ENCODE measurements around the gene TMTC3. TPM values are rescaled to one million over a fixed set of nuclear protein-coding genes. Genes with fewer than 3 reads are reported as not detected.

The TMTC3 gene
- polyA plus RNA-seq: 17.7 TPM
- long read RNA-seq, donor 1, full-length matches to known transcripts: 2 of 2 reads
- long read RNA-seq, donor 1, partial matches to known transcripts: 0 of 2 reads
- long read RNA-seq, donor 1, other reads (novel, unspliced or antisense): 0 of 2 reads
- long read RNA-seq, donor 2, full-length matches to known transcripts: 3 of 3 reads
- long read RNA-seq, donor 2, partial matches to known transcripts: 0 of 3 reads
- long read RNA-seq, donor 2, other reads (novel, unspliced or antisense): 0 of 3 reads
- long read RNA-seq, donor 3: 0 reads
- long read RNA-seq, donor 4: 0 reads
- long read RNA-seq, donor 5, full-length matches to known transcripts: 1 of 1 reads
- long read RNA-seq, donor 5, partial matches to known transcripts: 0 of 1 reads
- long read RNA-seq, donor 5, other reads (novel, unspliced or antisense): 0 of 1 reads
- long read RNA-seq, donor 6, full-length matches to known transcripts: 1 of 1 reads
- long read RNA-seq, donor 6, partial matches to known transcripts: 0 of 1 reads
- long read RNA-seq, donor 6, other reads (novel, unspliced or antisense): 0 of 1 reads
- long read RNA-seq, donor 7: 0 reads
- long read RNA-seq, donor 8: 0 reads
- long read RNA-seq, donor 9: 0 reads
- long read RNA-seq, donor 10, full-length matches to known transcripts: 5 of 5 reads
- long read RNA-seq, donor 10, partial matches to known transcripts: 0 of 5 reads
- long read RNA-seq, donor 10, other reads (novel, unspliced or antisense): 0 of 5 reads
- long read RNA-seq, donor 11, full-length matches to known transcripts: 1 of 1 reads
- long read RNA-seq, donor 11, partial matches to known transcripts: 0 of 1 reads
- long read RNA-seq, donor 11, other reads (novel, unspliced or antisense): 0 of 1 reads

DNA sequence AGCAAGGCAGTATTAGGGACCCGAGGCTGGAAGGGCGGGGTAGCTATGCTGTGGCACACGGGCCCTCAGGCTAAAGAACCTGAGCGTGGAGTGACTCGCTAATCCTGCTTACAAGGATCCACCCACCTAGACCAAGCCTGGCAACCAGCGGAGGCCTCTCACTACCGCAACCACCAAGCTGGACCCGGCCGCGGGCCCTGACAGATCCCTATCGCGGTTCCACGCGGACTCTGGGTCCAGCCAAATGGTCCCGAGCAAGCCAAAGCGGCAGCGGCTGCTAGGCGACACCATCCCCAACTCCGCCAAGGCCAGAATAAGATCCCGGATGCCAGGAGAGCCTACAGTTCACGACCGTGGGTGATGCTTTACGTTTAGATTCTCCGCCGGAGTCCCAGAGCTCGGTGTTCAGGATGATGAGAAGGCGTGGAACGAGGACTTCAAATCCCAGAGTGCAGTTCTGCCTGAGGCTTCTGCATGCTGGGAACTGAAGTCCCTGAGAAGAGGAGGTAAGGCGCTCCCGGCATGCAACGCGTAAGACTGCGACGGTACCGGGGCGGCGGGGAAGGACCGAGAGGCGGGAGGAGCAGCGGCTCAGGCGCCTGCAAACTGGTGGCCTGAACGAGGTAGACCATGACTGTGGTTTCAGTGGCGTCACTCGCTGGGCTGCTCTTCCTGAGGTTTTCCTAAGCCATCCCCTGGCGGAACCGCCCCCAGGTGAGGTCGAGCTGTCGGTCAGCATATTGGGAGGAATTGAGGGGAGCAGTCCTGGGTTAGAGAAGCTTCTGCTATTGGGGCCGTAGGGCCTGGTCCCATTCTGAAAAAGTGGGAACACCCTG is at the start of gene TMTC3, which contains the start of gene CEP290:
TMTC3 (plus strand) TSS at position 534 of the 836 bp plus-strand sequence. CDS start 6,009 bp downstream, outside the sequence.
CEP290 (minus strand) TSS at position 315 of the 836 bp plus-strand sequence. CDS start 781 bp downstream, outside the sequence.
- peak within 1 kb of the TSS; percentile 81 for H3K4me3 ChIP-seq (ENCODE audit: low read length)
- H3K36me3 ChIP-seq (ENCODE audit: control insufficient read depth, insufficient read depth, low read length): peaks cover 6% of the 10 kb centered on the region
- no CpG with 5 or more reads among the region's 49 CpGs for WGBS (ENCODE audit: insufficient coverage, low lambda C conversion rate)

DNA sequence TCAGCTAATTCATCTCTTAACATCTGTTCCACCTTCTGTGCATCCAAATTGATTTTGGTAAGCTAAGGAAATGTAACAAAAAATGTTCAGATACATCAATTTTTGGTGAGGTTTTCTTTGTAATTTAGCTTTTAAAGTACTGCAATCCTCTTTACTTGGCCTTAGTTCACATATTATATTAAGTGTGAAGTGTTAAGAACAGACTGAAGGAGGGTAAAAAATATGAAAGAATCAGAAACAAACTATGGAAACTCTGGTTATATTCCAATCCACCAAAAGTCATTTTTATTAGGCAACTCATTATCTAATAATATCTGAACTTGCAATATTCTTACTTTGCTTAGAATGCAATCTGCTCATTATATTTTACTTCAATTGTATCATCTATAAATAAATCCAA is 49.3 kb upstream of the TMTC3 start:
- DNase-seq: no peak
- H3K27me3 ChIP-seq (ENCODE audit: control insufficient read depth, insufficient read depth, low read length): no peaks in the 10 kb centered on the region
- H3K36me3 ChIP-seq (ENCODE audit: control insufficient read depth, insufficient read depth, low read length): peaks cover 18% of the 10 kb centered on the region
- no peaks in the 10 kb centered on the region for H3K9me3 ChIP-seq (ENCODE audit: control insufficient read depth, low read depth, low read length)
- no peaks in the 10 kb centered on the region for H3K4me1 ChIP-seq (ENCODE audit: control insufficient read depth, insufficient read depth, low read length)
- H3K27ac ChIP-seq (ENCODE audit: low read length): no peak overlapping the region
- no peak overlapping the region for H3K4me3 ChIP-seq (ENCODE audit: low read length)

More for the DNA sequence above, at the start of gene TMTC3, which contains the start of gene CEP290:
- peak; percentile 99 to 100 for DNase-seq
- Histone ChIP-seq H3K4me1 (ENCODE audit: control insufficient read depth, insufficient read depth, low read length) (peaks cover 12% of the 10 kb centered on the region), H3K9me3 (ENCODE audit: control insufficient read depth, low read depth, low read length) (no peaks in the 10 kb centered on the region), H3K27me3 (ENCODE audit: control insufficient read depth, insufficient read depth, low read length) (no peaks in the 10 kb centered on the region), H3K27ac (ENCODE audit: low read length) (peak within 1 kb of the TSS; percentile 81)

- WGBS (ENCODE audit: insufficient coverage, low lambda C conversion rate): 100% methylated on average over 4 of the region's 4 CpGs
- Histone ChIP-seq H3K4me3 (ENCODE audit: low read length) (no peak overlapping the region), H3K27me3 (ENCODE audit: control insufficient read depth, insufficient read depth, low read length) (no peaks in the 10 kb centered on the region), H3K36me3 (ENCODE audit: control insufficient read depth, insufficient read depth, low read length) (peaks cover 22% of the 10 kb centered on the region), H3K27ac (ENCODE audit: low read length) (no peak overlapping the region), H3K4me1 (ENCODE audit: control insufficient read depth, insufficient read depth, low read length) (no peaks in the 10 kb centered on the region), H3K9me3 (ENCODE audit: control insufficient read depth, low read depth, low read length) (no peaks in the 10 kb centered on the region)
- no peak for DNase-seq
Measured at GRCh38 chr12:88093573-88093972, 48.5 kb upstream of the TMTC3 start.

- Histone ChIP-seq H3K27ac (ENCODE audit: low read length) (no peak overlapping the region), H3K27me3 (ENCODE audit: control insufficient read depth, insufficient read depth, low read length) (no peaks in the 10 kb centered on the region), H3K36me3 (ENCODE audit: control insufficient read depth, insufficient read depth, low read length) (peaks cover 19% of the 10 kb centered on the region), H3K4me3 (ENCODE audit: low read length) (no peak overlapping the region), H3K4me1 (ENCODE audit: control insufficient read depth, insufficient read depth, low read length) (no peaks in the 10 kb centered on the region), H3K9me3 (ENCODE audit: control insufficient read depth, low read depth, low read length) (no peaks in the 10 kb centered on the region)
- DNase-seq: no peak
- no CpG with 5 or more reads among the region's 2 CpGs for WGBS (ENCODE audit: insufficient coverage, low lambda C conversion rate)
Measured at GRCh38 chr12:88108021-88108420, 34.1 kb upstream of the TMTC3 start.

DNA sequence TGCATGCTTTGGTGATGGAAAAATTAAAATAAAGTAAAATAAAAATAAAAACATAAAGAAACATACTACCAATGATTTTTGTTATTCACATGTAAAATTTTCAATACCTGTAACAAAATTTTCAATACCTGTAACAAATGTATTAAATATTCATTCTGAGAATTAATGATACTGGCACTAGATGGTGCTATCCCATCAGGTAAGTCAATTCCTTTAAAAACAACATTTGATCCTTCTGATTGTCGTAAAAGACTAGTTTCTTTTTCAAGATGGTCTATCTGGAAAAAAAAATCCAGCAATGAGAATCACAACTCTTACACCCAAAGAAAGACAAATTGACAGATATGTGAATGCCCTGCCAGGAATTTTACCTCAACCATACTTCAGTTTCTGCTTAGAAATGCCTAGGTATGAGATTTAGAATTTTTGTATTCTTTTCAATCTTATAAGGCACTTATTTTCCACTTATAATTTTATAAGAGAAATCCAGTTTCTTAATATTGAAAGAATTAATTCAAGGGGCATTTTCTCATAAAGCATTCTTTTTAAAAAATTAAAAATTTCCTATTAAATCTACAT is 30.9 kb upstream of the TMTC3 start:
- Histone ChIP-seq H3K27ac (ENCODE audit: low read length) (no peak overlapping the region), H3K4me3 (ENCODE audit: low read length) (peak overlapping the region; percentile 32), H3K4me1 (ENCODE audit: control insufficient read depth, insufficient read depth, low read length) (no peaks in the 10 kb centered on the region), H3K36me3 (ENCODE audit: control insufficient read depth, insufficient read depth, low read length) (peaks cover 21% of the 10 kb centered on the region), H3K9me3 (ENCODE audit: control insufficient read depth, low read depth, low read length) (no peaks in the 10 kb centered on the region), H3K27me3 (ENCODE audit: control insufficient read depth, insufficient read depth, low read length) (no peaks in the 10 kb centered on the region)
- 40% methylated on average over 1 of the region's 1 CpG for WGBS (ENCODE audit: insufficient coverage, low lambda C conversion rate)
- peak; percentile 13 to 40 for DNase-seq

DNA sequence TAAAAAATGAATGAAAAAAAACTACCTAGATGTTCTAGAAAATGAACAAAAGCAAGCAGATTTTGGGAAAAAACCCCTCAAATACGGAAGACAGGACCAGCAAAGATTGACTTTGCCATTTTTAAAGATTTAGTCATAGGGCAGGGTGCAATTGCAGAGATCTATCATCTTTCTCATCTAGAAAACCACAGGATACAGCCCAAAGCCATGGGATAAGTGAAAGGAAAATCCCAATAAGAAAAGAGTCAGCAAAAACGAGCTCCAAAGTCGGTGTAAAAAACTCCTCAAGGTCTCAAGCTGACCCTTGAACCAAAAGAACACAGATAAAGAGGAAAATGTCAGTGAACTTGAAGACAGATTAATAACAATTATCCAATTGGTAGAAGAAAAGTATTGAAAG is 28.2 kb upstream of the TMTC3 start:
- Histone ChIP-seq H3K36me3 (ENCODE audit: control insufficient read depth, insufficient read depth, low read length) (peaks cover 24% of the 10 kb centered on the region), H3K27ac (ENCODE audit: low read length) (no peak overlapping the region), H3K9me3 (ENCODE audit: control insufficient read depth, low read depth, low read length) (no peaks in the 10 kb centered on the region), H3K4me3 (ENCODE audit: low read length) (no peak overlapping the region), H3K27me3 (ENCODE audit: control insufficient read depth, insufficient read depth, low read length) (no peaks in the 10 kb centered on the region), H3K4me1 (ENCODE audit: control insufficient read depth, insufficient read depth, low read length) (no peaks in the 10 kb centered on the region)
- 10% methylated on average over 2 of the region's 3 CpGs for WGBS (ENCODE audit: insufficient coverage, low lambda C conversion rate)
- peak in 1 of 2 donors; percentile 18 for DNase-seq

DNA sequence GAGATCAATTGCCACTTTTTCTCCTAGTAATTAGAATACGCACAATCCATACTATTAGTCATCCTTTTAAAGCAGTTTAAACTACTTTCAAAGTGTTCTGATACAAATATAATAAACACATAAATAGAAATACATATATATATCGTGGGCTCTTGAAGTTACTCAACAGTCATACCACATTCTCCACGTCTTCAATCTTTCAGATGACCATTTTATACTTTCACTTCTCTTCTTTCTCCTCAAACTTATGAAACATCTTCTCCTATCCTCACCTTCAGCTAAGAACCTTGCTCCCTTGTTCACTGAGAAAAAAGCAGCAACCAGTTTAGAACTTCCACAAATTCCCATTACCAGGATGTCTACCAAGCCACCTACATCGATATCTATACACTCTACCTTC is 19.4 kb upstream of the TMTC3 start:
- DNase-seq: no peak
- no peaks in the 10 kb centered on the region for H3K27me3 ChIP-seq (ENCODE audit: control insufficient read depth, insufficient read depth, low read length)
- 63% methylated on average over 4 of the region's 4 CpGs for WGBS (ENCODE audit: insufficient coverage, low lambda C conversion rate)
- H3K4me1 ChIP-seq (ENCODE audit: control insufficient read depth, insufficient read depth, low read length): no peaks in the 10 kb centered on the region
- no peak overlapping the region for H3K4me3 ChIP-seq (ENCODE audit: low read length)
- H3K9me3 ChIP-seq (ENCODE audit: control insufficient read depth, low read depth, low read length): no peaks in the 10 kb centered on the region
- no peak overlapping the region for H3K27ac ChIP-seq (ENCODE audit: low read length)
- H3K36me3 ChIP-seq (ENCODE audit: control insufficient read depth, insufficient read depth, low read length): peaks cover 28% of the 10 kb centered on the region

GRCh38 chr12:88127099-88127498 is 15.0 kb upstream of the TMTC3 start:
- no peaks in the 10 kb centered on the region for H3K4me1 ChIP-seq (ENCODE audit: control insufficient read depth, insufficient read depth, low read length)
- H3K4me3 ChIP-seq (ENCODE audit: low read length): no peak overlapping the region
- H3K36me3 ChIP-seq (ENCODE audit: control insufficient read depth, insufficient read depth, low read length): peaks cover 19% of the 10 kb centered on the region
- WGBS (ENCODE audit: insufficient coverage, low lambda C conversion rate): no CpG with 5 or more reads among the region's 3 CpGs
- H3K9me3 ChIP-seq (ENCODE audit: control insufficient read depth, low read depth, low read length): no peaks in the 10 kb centered on the region
- H3K27ac ChIP-seq (ENCODE audit: low read length): no peak overlapping the region
- no peaks in the 10 kb centered on the region for H3K27me3 ChIP-seq (ENCODE audit: control insufficient read depth, insufficient read depth, low read length)
- no peak for DNase-seq

- H3K27ac ChIP-seq (ENCODE audit: low read length): no peak overlapping the region
- H3K27me3 ChIP-seq (ENCODE audit: control insufficient read depth, insufficient read depth, low read length): no peaks in the 10 kb centered on the region
- no peak overlapping the region for H3K4me3 ChIP-seq (ENCODE audit: low read length)
- no peak for DNase-seq
- H3K36me3 ChIP-seq (ENCODE audit: control insufficient read depth, insufficient read depth, low read length): peaks cover 19% of the 10 kb centered on the region
- WGBS (ENCODE audit: insufficient coverage, low lambda C conversion rate): no CpG with 5 or more reads among the region's 3 CpGs
- no peaks in the 10 kb centered on the region for H3K4me1 ChIP-seq (ENCODE audit: control insufficient read depth, insufficient read depth, low read length)
- no peaks in the 10 kb centered on the region for H3K9me3 ChIP-seq (ENCODE audit: control insufficient read depth, low read depth, low read length)
Measured at GRCh38 chr12:88127855-88128254, 14.3 kb upstream of the TMTC3 start.

All from large intestine (tissue), 12 donors.